K562 (cell line): ENCODE data around the gene CLK3.

Experiments
- ESRRA ChIP-seq: fragments of 450-650 bp; IDR thresholded peaks from 2 replicates; pipeline ENCODE4 v1.6.1; 2014; ENCODE audit warnings: low read depth, mild to moderate bottlenecking, moderate library complexity, borderline replicate concordance
- EZH2 ChIP-seq: IDR thresholded peaks from 2 replicates; pipeline ENCODE4 v1.6.1; 2012; ENCODE audit warnings: low read depth, mild to moderate bottlenecking, inconsistent platforms, low read length, borderline replicate concordance
- FOXK2 ChIP-seq, 2 experiments: fragments of 450-650 bp; IDR thresholded peaks in 1 of 2; conservative IDR thresholded peaks in 1 of 2; 2 replicates each; pipeline ENCODE4 v1.6.1; 2016; ENCODE audit warnings: low read depth in 2 of 2, mild to moderate bottlenecking in 1 of 2
- MLLT1 ChIP-seq, 2 experiments: fragments of 450-650 bp; IDR thresholded peaks; 2 replicates each; pipeline ENCODE4 v1.6.1; 2016
- PHTF2 ChIP-seq: fragments of 250-450 bp; sonication (Bioruptor Pico); IDR thresholded peaks from 2 replicates; pipeline ENCODE4 v1.5.0; 2021; ENCODE audit warnings: mild to moderate bottlenecking
- PURB ChIP-seq: sonication (generic); formaldehyde crosslinking; IDR thresholded peaks from 2 replicates; pipeline ENCODE4 v1.9.0; 2021; ENCODE audit warnings: low read depth, mild to moderate bottlenecking, missing genetic modification reagents
- SREBF2 ChIP-seq: sonication (generic); formaldehyde crosslinking; IDR thresholded peaks from 2 replicates; pipeline ENCODE4 v1.4.0; 2020; ENCODE audit warnings: mild to moderate bottlenecking, missing genetic modification reagents
- USF2 ChIP-seq: sonication (generic); formaldehyde crosslinking; IDR thresholded peaks from 2 replicates; pipeline ENCODE4 v1.5.0; 2020; ENCODE audit warnings: missing genetic modification reagents
- ZNF79 ChIP-seq: fragments of 250-450 bp; sonication (Bioruptor Pico); IDR thresholded peaks from 2 replicates; pipeline ENCODE4 v1.4.0; 2020; ENCODE audit warnings: low read depth, mild to moderate bottlenecking, moderate library complexity
- TF ChIP-seq, protein P1 (sequence below), 3 experiments: IDR thresholded peaks in 2 of 3; conservative IDR thresholded peaks in 1 of 3; 2 replicates each; pipeline ENCODE4 v1.5.1; 2011 to 2012; ENCODE audit warnings: low read length in 3 of 3, mild to moderate bottlenecking in 3 of 3, control low read depth in 2 of 3, improper control_type of control experiment in 1 of 3, inconsistent platforms in 1 of 3, low read depth in 1 of 3, mixed read lengths in 1 of 3, moderate library complexity in 1 of 3; ENCODE audit not compliant: insufficient read depth in 2 of 3

- no peak for TF ChIP-seq FOXK2 (conservative IDR thresholded peaks at IDR 0.05 in 1 of 2, IDR thresholded peaks at IDR 0.05 in 1 of 2; ENCODE audit: low read depth in 2 of 2)
- TF ChIP-seq ZNF79 = no peak
- no peak for TF ChIP-seq PHTF2
- TF ChIP-seq ESRRA = no peak
- no peak for TF ChIP-seq SREBF2 (CRISPR knock-in tag)
- no peak for TF ChIP-seq USF2
- TF ChIP-seq PURB (CRISPR knock-in tag) = no peak
- TF ChIP-seq EZH2 = no peak
- TF ChIP-seq MLLT1 (IDR thresholded peaks at IDR 0.05) = no peak
- TF ChIP-seq, protein P1, sequence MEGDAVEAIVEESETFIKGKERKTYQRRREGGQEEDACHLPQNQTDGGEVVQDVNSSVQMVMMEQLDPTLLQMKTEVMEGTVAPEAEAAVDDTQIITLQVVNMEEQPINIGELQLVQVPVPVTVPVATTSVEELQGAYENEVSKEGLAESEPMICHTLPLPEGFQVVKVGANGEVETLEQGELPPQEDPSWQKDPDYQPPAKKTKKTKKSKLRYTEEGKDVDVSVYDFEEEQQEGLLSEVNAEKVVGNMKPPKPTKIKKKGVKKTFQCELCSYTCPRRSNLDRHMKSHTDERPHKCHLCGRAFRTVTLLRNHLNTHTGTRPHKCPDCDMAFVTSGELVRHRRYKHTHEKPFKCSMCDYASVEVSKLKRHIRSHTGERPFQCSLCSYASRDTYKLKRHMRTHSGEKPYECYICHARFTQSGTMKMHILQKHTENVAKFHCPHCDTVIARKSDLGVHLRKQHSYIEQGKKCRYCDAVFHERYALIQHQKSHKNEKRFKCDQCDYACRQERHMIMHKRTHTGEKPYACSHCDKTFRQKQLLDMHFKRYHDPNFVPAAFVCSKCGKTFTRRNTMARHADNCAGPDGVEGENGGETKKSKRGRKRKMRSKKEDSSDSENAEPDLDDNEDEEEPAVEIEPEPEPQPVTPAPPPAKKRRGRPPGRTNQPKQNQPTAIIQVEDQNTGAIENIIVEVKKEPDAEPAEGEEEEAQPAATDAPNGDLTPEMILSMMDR (IDR thresholded peaks at IDR 0.05 in 2 of 3, conservative IDR thresholded peaks at IDR 0.05 in 1 of 3; ENCODE audit: insufficient read depth in 2 of 3, low read depth in 1 of 3, low read length in 3 of 3) = no peak
Measured at GRCh38 chr15:74609938-74610301, 5.7 kb upstream of the CLK3 start.
